K562 (cell line): ENCODE results near the gene ZNF500. TPM values are rescaled to one million over a fixed set of nuclear protein-coding genes. Genes with fewer than 3 reads are reported as not detected.

Source experiments
- CXXC5 ChIP-seq: fragments of 250-450 bp; sonication (Bioruptor Pico); IDR thresholded peaks from 2 replicates; pipeline ENCODE4 v1.8.0; 2022; ENCODE audit warnings: inconsistent platforms, mild to moderate bottlenecking, moderate library complexity
- ETV5 ChIP-seq: sonication (generic); formaldehyde crosslinking; IDR thresholded peaks from 2 replicates; pipeline ENCODE4 v1.4.0; 2020; ENCODE audit warnings: low read depth, mild to moderate bottlenecking, missing genetic modification reagents
- IRF1 ChIP-seq: sonication (generic); formaldehyde crosslinking; IDR thresholded peaks from 2 replicates; pipeline ENCODE4 v1.8.0; 2022; ENCODE audit warnings: missing genetic modification reagents, mild to moderate bottlenecking, borderline replicate concordance
- JUN ChIP-seq, 2 experiments: sonication (generic) in 1 of 2; formaldehyde crosslinking in 1 of 2; IDR thresholded peaks; 2 replicates each; pipeline versions ENCODE4 v1.6.1 to v1.8.0; 2012 to 2022; ENCODE audit warnings: borderline replicate concordance in 2 of 2, mild to moderate bottlenecking in 2 of 2, improper control_type of control experiment in 1 of 2, low read depth in 1 of 2, low read length in 1 of 2, missing genetic modification reagents in 1 of 2
- TGIF2 ChIP-seq: sonication (generic); formaldehyde crosslinking; IDR thresholded peaks from 2 replicates; pipeline ENCODE4 v1.8.1; 2022; ENCODE audit warnings: mild to moderate bottlenecking, missing genetic modification reagents, moderate library complexity
- ZBTB17 ChIP-seq: fragments of 450-650 bp; formaldehyde crosslinking; IDR thresholded peaks from 2 replicates; pipeline ENCODE4 v1.4.0; 2020; ENCODE audit warnings: mild to moderate bottlenecking
- ZHX1 ChIP-seq: fragments of 150-350 bp; conservative IDR thresholded peaks from 2 replicates; pipeline ENCODE4 v1.6.1; 2014; ENCODE audit warnings: low read length
- ZNF644 ChIP-seq: fragments of 200-800 bp; sonication (Bioruptor generic); IDR thresholded peaks from 2 replicates; pipeline ENCODE4 v1.6.1; 2016; ENCODE audit warnings: low read depth, missing genetic modification characterization, missing compliant biosample characterization
- polyA plus RNA-seq, 8 experiments: library from polyadenylated mRNA; depleted of rRNA in 4 of 8; stranded (reverse) in 5 of 8; unstranded in 3 of 8; fragments of >200 nt; fragmentation: Nextera tagmentation in 2 of 8; fragmentation: Illumina TruSeq in 1 of 8; extraction: Ambion mirVana in 2 of 8; extraction: Trizol in 1 of 8; gene quantifications; 2 replicates each; pipeline versions ENCODE4 v1.2.1 to v1.2.3, GENCODE V29; 2011 to 2014; ENCODE audit warnings: inconsistent platforms in 1 of 8, missing spikeins in 1 of 8
- total RNA-seq, 7 experiments: library from RNA; depleted of rRNA in 6 of 7; stranded (reverse); fragments of >200 nt in 6 of 7; fragmentation: Illumina TruSeq in 2 of 7; extraction: Trizol in 2 of 7; gene quantifications; 2 replicates each; pipeline versions ENCODE4 v1.2.1 to v1.2.3, GENCODE V29; 2011 to 2021; ENCODE audit warnings: low replicate concordance in 1 of 7
- TF ChIP-seq, protein P1 (sequence below): sonication (generic); formaldehyde crosslinking; IDR thresholded peaks from 2 replicates; pipeline ENCODE4 v1.8.1; 2023; ENCODE audit warnings: missing genetic modification reagents, mild to moderate bottlenecking, borderline replicate concordance
- TF ChIP-seq, protein P2 (sequence below): fragments of 450-650 bp; formaldehyde crosslinking; IDR thresholded peaks from 2 replicates; pipeline ENCODE4 v1.4.0; 2020; ENCODE audit warnings: mild to moderate bottlenecking, moderate library complexity

The ZNF500 gene
- total and polyA plus RNA-seq, 9 of the 15 experiments (the other 6 are each of a cell fraction or from before 2014, with no cell fraction given) = 0.80 to 20.8 (median 5.3) TPM

DNA sequence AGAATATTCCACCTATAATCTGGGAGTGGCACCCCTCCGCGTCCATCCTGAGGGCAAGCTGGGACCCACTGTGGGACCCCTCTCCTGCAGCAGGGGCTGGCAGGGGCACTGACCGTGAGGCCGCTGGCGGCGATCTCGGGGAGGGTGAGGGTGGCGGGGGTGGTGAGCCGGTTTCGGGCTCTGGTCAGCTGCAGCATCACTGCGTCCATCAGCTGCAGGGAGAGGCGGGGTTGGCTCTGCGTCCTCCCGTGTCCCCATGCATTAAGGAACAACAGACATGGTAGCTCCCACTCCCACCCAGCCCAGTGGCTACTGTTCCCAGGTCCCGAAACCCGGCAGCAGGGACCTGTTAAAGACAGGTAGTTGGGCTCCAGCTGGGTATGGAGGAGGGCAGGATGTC is 31.5 kb upstream of the ZNF500 start (continued):
- TF ChIP-seq IRF1 (CRISPR knock-in tag) = no peak
- TF ChIP-seq ZHX1 = no peak
- TF ChIP-seq, protein P1, sequence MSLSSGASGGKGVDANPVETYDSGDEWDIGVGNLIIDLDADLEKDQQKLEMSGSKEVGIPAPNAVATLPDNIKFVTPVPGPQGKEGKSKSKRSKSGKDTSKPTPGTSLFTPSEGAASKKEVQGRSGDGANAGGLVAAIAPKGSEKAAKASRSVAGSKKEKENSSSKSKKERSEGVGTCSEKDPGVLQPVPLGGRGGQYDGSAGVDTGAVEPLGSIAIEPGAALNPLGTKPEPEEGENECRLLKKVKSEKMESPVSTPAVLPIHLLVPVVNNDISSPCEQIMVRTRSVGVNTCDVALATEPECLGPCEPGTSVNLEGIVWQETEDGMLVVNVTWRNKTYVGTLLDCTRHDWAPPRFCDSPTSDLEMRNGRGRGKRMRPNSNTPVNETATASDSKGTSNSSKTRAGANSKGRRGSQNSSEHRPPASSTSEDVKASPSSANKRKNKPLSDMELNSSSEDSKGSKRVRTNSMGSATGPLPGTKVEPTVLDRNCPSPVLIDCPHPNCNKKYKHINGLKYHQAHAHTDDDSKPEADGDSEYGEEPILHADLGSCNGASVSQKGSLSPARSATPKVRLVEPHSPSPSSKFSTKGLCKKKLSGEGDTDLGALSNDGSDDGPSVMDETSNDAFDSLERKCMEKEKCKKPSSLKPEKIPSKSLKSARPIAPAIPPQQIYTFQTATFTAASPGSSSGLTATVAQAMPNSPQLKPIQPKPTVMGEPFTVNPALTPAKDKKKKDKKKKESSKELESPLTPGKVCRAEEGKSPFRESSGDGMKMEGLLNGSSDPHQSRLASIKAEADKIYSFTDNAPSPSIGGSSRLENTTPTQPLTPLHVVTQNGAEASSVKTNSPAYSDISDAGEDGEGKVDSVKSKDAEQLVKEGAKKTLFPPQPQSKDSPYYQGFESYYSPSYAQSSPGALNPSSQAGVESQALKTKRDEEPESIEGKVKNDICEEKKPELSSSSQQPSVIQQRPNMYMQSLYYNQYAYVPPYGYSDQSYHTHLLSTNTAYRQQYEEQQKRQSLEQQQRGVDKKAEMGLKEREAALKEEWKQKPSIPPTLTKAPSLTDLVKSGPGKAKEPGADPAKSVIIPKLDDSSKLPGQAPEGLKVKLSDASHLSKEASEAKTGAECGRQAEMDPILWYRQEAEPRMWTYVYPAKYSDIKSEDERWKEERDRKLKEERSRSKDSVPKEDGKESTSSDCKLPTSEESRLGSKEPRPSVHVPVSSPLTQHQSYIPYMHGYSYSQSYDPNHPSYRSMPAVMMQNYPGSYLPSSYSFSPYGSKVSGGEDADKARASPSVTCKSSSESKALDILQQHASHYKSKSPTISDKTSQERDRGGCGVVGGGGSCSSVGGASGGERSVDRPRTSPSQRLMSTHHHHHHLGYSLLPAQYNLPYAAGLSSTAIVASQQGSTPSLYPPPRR (CRISPR knock-in tag) = no peak
- no peak for TF ChIP-seq ETV5
- no peak for TF ChIP-seq ZBTB17 (CRISPR knock-in tag)
- TF ChIP-seq ZNF644 (tag) = no peak
- no peak for TF ChIP-seq TGIF2 (CRISPR knock-in tag)
- no peak for TF ChIP-seq CXXC5 (CRISPR knock-in tag)
- TF ChIP-seq, protein P2, sequence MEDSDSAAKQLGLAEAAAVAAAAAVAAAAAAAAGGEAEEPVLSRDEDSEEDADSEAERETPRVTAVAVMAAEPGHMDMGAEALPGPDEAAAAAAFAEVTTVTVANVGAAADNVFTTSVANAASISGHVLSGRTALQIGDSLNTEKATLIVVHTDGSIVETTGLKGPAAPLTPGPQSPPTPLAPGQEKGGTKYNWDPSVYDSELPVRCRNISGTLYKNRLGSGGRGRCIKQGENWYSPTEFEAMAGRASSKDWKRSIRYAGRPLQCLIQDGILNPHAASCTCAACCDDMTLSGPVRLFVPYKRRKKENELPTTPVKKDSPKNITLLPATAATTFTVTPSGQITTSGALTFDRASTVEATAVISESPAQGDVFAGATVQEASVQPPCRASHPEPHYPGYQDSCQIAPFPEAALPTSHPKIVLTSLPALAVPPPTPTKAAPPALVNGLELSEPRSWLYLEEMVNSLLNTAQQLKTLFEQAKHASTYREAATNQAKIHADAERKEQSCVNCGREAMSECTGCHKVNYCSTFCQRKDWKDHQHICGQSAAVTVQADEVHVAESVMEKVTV (CRISPR knock-in tag) = no peak
- no peak for TF ChIP-seq JUN (IDR thresholded peaks at IDR 0.05; ENCODE audit: borderline replicate concordance, low read depth, low read length)
- TF ChIP-seq JUN (CRISPR knock-in tag; IDR thresholded peaks at IDR 0.05; ENCODE audit: borderline replicate concordance) = no peak
